HG02678 (cell line): ENCODE measurements around the gene ASB18.

Source experiments
- ATAC-seq: cut with Tn5 transposase; IDR thresholded peaks from one replicate; pipeline ENCODE4 v1.9.1; 2021; ENCODE audit warnings: mild to moderate bottlenecking, moderate library complexity; ENCODE audit not compliant: unreplicated experiment

ASB18 gene

DNA sequence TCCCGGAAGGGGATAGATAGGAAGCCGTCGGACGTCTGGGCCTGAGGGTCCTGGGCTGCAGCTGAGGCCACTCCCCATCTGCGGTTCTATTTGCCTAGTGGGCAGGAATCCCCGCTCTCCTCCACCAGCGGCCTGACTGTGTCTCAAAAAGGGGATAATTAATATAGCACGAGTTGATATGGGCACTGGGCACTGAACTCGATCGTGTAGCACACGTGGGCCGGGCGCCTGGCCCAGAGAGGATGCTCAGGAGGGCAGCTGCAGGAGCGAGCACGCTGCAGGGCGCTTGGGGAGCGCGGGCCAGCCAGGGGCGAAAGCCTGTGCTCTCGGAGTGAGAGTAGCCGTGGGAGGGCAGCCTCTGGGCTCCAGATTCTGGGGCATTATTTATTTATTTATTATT is 87.3 kb downstream of the ASB18 start:
- ATAC-seq, result no peak

DNA sequence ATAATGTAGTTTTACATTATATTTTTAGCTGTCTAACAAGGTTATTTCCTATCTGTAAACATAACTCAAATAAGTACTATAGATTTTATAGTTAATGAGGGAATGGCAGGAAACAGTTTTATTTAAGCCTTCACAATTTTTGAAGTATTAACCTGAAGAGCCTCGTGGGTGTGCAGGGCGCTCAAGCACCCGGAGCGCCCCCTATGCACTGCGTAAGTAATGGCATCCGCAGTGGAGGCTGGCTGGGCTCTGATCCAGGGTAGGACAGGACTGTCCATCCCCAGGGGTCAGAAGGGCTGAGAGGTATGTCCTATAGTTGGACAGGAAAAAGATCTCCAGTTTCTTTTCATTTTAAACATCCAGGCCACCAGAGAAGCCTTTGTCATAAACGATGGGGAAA is 87.8 kb downstream of the ASB18 start:
- no peak for ATAC-seq

DNA sequence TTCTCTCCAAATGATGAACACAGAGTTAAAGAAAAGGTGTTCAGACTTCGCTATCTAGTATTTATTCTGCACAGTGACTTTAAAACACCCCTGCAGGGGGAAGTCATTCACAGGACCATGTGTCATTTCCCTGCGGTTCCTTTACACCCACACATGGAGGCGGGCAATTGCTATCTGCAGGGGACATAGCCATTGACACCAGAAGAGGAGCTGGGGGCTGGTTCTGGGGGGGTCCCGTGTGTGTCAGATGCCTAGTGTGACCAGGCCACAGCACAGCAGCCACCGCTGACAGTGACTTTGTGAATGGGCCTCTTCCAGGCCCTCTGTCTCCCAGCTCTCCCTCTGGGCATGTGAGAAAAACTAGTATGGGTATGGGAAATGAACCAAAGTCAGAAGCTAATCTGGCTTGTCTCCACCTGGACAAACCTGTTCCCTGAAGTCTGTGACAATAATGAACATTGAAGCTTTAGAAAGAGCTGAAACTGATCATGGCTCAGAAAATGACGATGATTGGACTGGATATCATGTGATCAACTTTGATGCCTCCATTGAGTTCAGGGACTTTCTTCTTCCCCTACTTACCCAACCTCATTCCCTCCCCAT is 88.6 kb downstream of the ASB18 start:
- ATAC-seq, result no peak

- ATAC-seq, result no peak
These were observed 90.2 kb downstream of the ASB18 start for GRCh38 chr2:236173729-236174607.

DNA sequence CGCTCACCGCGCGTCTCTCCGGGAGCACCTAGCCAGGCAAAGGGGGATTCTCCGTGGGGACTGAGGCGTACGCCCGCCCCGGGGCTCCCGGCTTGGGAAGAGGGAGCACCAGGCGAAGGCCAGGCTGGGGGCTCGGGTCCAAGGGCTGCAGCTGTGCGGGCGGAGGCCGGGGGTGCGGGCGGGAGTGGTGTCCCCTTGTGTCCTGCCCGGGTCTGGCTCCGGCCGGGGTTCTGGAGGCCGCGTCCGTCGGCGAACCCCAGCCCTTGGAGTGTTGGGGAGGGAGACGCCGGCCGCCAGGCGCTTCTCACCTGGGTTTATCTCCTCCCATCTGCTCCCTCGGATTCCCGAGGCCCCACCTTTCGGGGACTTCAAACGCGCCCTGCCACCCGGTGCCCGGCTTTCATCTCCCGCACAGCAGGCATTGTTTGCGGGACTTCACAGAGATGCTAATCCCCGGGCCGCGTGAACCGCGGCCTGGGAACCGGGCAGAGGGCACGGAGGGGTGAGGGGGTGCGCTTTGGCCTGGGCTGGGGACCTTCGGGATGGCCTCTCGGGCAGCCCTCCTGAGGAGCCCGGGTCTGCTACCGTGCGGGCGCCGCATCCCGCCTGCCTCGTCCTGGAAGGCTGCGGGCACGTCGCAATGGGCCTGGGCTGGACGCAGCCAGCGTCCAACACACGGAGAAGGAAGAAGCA is 91.0 kb downstream of the ASB18 start:
- no peak for ATAC-seq

GRCh38 chr2:236172255-236173035 is 91.8 kb downstream of the ASB18 start:
- no peak for ATAC-seq

- ATAC-seq, result no peak
These were observed 92.4 kb downstream of the ASB18 start for GRCh38 chr2:236171680-236172254.

GRCh38 chr2:236171181-236171679 is 93.0 kb downstream of the ASB18 start:
- ATAC-seq, result no peak

DNA sequence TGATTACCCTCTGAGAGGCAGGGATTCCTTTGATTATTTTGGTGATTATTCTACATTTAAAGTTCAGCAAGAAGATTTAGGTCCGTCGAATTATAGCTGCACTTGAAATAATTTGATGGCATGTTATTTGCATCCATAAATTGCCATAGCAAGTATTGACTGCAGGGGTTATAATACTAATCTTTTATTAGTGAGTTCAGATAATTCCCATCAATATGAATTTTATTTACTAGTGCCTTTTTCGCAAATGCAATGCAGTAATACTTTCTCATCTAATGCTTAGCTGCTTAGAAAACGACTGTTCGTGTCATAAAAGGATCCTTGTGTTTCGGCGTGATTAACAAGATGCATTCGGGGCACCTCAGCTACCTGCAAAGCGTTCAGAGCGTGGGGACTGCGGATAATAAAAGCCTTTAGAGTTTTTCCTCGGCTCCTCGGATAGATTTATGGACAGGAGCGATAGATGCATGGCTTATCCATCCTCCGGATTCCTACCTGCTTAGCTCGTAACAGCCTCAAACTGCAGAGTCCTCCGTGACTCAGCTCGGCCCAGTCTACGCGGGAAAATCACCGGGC is 93.5 kb downstream of the ASB18 start:
- no peak for ATAC-seq

DNA sequence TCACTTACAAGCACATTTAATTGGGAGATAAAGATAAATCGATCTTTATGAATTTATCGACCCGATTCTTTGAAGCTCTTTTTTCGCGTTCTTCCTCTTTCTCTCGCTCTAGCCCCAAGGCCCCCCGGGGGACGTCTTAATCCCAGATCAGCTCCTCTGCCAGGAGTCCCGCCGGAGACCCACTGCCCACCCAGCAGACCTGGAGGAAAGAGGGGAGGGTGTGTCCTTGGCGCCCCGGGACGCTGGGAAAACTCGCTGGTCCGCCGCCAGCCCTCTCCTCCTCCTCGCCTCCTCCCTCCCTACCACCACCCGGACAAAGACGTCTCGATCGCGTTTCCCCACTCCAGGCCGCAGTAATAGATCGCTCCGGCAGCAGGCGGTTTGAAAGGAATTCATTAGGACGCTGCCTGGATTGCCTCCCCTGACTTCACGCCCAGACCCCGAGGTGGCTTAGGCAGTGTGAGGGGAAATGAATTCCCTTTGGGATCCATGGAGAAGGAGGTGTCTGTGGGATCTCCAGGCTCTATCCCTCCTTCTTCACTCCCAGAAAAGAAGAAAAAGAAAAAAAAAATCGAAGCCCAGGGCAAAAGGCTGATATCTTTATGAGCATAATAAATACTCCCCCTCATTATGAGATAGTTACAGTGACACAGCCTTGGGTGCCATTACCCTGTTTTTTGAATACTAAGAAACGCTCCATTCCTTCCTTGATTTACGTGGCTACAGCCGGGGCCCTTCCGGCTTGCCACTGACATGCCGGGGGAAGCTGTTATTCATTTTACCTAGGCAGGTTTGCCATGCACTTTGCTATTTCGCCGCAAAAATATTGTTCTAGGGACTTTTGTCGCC is 94.2 kb downstream of the ASB18 start:
- no peak for ATAC-seq

DNA sequence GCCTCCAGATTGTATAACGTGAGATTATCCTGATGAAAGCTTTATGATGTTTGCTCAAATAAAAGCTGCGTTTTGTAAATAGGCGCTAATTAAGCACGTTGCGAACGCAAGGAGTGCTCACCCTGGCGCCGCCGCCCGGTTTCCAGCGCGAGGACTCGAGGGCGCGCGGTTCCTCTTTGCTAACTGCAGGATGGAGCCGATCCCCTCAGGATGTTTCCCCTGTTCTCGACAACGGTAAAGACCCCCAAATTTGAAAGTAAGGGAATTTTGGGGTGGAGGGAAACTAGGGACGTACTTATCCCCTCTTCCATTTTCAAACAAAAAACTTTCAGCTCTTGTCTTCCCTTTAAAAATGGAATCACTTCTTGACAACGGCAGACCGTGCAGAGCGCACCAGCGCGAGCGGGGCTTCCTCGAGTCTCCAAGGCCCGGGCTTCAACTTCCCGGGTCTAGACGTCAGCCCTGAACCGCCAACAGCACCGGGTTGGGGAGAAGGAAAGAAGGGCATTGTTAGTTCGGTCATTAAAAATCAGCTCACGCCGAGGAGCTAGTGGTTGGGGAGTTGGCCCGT is 95.0 kb downstream of the ASB18 start:
- ATAC-seq, result no peak

GRCh38 chr2:236168110-236169080 is 95.8 kb downstream of the ASB18 start, which contains the start of gene GBX2:
TSS of gene GBX2 (minus strand) at chr2:236168386. CDS start at chr2:236167971, 415 bp downstream.
- ATAC-seq, result no peak

DNA sequence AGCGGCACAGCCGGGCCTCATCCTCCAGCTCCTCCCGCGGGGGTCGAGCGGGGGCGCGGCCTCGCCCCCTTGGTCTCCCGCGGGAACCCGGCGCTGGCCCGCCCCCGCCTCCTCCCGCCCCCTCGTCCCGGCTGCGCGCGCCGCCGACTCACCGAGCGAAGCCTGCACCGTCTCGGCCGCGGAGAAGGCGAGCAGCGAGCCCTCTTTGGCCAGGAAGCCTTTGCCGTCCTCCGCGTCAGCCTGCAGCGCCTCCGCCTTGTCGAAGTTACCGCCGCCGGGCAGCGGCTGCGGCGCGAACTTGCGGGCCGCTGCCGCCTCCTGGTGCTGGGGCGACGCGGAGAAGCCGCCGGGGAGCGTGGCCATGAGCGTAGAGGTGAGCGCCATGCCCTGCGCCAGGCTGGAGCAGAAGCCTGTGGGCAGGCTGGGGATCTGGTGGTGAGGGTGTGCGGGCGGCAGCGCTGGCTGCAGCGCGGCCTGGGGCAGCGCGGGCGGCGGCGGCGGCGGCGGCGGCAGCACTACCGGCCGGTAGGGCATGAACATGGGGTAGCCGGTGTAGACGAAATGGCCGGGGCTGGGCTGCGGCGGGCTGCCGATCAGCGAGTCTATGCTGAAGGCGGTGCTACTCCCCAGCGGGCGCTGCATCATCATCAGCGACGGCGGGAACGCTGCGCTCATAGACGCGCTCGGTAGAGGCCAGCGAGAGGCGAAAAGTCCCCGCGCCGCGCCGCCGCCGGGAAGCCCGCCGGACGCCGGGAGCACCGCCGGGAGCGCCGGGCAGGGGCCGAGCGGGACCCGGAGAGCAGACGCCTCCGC is 96.7 kb downstream of the ASB18 start:
- ATAC-seq, result no peak

DNA sequence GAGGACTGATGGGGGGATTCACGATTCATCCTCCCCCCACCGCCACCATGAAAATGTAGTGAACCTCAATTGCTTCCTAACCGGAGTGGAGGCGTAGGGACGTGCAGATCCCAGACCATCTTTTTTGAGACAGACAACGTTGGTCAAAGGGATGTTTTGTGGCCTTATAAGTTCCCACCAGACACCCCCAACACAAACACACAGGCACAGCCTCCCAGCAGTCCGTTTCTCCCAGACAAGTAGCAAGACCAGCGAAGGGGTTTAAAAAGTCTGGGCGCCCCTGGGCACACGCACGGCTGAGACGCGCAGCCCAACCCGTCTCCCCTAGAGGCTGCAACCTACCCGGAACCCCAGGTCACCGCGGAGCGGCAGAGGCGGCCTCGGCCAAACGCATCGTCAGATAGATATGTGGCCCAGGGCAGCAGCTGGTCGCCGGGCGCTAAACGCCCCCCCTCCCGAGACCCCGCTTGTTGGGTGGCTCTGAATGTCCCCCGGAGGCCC is 97.4 kb downstream of the ASB18 start:
- ATAC-seq, result no peak

DNA sequence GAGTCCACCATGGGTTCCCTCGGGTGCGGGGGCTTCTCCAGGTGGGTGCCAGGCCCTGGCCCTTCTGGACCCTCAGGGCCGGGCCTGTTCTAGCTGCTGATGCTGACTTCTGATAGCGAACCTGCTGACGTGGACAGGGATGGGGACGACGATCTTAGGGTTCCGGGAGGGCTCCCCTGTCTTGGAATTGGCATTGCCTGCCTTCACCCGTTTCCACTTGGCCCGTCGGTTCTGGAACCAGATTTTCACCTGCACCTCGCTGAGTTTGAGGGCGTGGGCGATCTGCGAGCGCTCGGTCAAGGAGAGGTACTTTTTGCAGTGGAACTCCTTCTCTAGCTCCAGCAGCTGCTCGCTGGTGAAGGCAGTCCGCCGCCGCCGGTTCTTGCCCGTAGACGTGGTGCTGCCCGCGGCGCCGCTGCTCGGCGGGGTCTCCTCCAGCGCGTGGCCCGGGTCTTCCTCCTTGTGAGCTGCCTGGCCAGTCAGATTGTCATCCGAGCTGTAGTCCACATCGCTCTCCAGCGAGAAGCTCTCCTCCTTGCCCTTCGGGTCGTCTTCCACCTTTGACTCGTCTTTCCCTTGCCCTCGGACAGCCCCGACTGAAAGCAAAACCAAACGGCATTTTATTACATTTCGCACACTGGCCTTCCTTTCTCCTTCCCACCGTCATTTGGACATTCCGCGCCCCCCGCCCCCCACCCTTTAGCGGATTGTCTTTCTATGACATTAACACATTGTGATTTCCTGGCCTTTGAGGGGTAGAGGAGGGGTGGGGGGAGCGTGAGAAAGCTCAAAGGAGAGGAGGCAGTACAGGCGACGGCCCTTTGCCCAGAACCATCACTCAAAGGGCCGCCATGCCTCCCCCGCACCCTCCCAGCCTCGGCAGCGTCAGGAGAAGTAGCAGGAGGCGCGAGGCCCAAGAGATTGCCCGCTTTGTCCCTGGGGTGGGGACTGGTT is 98.1 kb downstream of the ASB18 start:
- ATAC-seq, result no peak
